Psoas muscle (tissue), 8 donors: Measurements from ENCODE around the gene SERINC2. TPM values are rescaled to one million over a fixed set of nuclear protein-coding genes. Genes with fewer than 3 reads are reported as not detected.

Experiments used
- ATAC-seq, 4 donors: fragments of 200-7000 bp; cut with Tn5 transposase; one replicate each; pipeline ENCODE4 v1.9.1; 2020; ENCODE audit warnings: moderate library complexity in 3 of 4, mild to moderate bottlenecking in 2 of 4
- DNase-seq, 2 donors: peaks; one replicate each; pipeline ENCODE4 v3.0.0-alpha.2; 2020
- H3K27ac ChIP-seq: fragments of 200-600 bp; one replicate; pipeline ENCODE4 v1.8.0; 2022
- H3K27me3 ChIP-seq, 3 donors: fragments of 200-600 bp in 1 of 3; one replicate each; pipeline versions ENCODE4 v1.6.1 to v1.8.0; 2013 to 2022; ENCODE audit warnings: low read length in 2 of 3, mild to moderate bottlenecking in 2 of 3, moderate library complexity in 1 of 3; ENCODE audit not compliant: insufficient read depth in 3 of 3
- H3K36me3 ChIP-seq, 2 donors: fragments of 200-600 bp in 1 of 2; one replicate each; pipeline versions ENCODE4 v1.6.1 to v1.8.0; 2013 to 2022; ENCODE audit warnings: low read depth in 1 of 2, mild to moderate bottlenecking in 1 of 2, moderate library complexity in 1 of 2; ENCODE audit not compliant: insufficient read depth in 1 of 2
- H3K4me1 ChIP-seq: fragments of 200-600 bp; one replicate; pipeline ENCODE4 v1.8.0; 2022
- H3K4me3 ChIP-seq: fragments of 200-600 bp; one replicate; pipeline ENCODE4 v1.8.0; 2022; ENCODE audit warnings: mild to moderate bottlenecking
- H3K9me3 ChIP-seq: fragments of 200-600 bp; one replicate; pipeline ENCODE4 v1.8.0; 2022
- CTCF ChIP-seq: fragments of 200-600 bp; IDR thresholded peaks from one replicate; pipeline ENCODE4 v1.8.0; 2022; ENCODE audit warnings: antibody characterized with exemption
- WGBS, 3 donors: extraction: QIAGEN DNeasy Blood & Tissue Kit; methylation state at CpG; one replicate each; pipeline versions ENCODE4 v1.1.6 to v1.1.7; 2013; 5-methylcytosine and 5-hydroxymethylcytosine counted together
- intact Hi-C, 2 donors: fragments of 100-400 bp; cut with DNase I; formaldehyde crosslinking; loops; one replicate each; pipeline versions ENCODE4 v1.11.0 to v1.14.2; 2022
- polyA plus RNA-seq, 3 donors: library from polyadenylated mRNA; stranded (reverse); fragments of 200-250 nt; gene quantifications; one replicate each; pipeline ENCODE4 v1.2.3, GENCODE V29; 2013
- total RNA-seq, 4 donors: library from RNA; stranded (reverse); fragmentation: NEBNext Ultra II Directional in 2 of 4; extraction: Animal tissue kit (Norgen Biotek cat#: 25700) in 2 of 4; gene quantifications; one replicate each; pipeline versions ENCODE4 v1.2.1 to v1.2.4, GENCODE V29; 2021 to 2023
- donor health status: healthy with polysubstance abuse.
- donor health status: DM: no; HTN: no; CAD: no; lungs with moderate emphysema.
- donor health status: Bipolar disorder and iron deficiency.
- donor health status: healthy.
- donor health status: DM: yes; HTN: yes; CAD: no.
- donor health status: DM: no; HTN: no; CAD: no.
- donor health status: DM: no; HTN: no; CAD: no.
- donor health status: DM: yes; HTN: yes; CAD: no.

Gene SERINC2
- total and polyA plus RNA-seq, 7 donors, result 13.4 to 93.4 (median 33.5) TPM

GRCh38 chr1:31482482-31483011 lies 69.5 kb downstream of the SERINC2 start:
- ATAC-seq (no peak), DNase-seq (no peak)
- no peak overlapping the region for H3K4me3 ChIP-seq
- 85 to 88% (median 86%) methylated on average over 5 to 6 of the region's 6 CpGs for WGBS, 3 donors
- no peaks in the 10 kb centered on the region for H3K36me3 ChIP-seq
- H3K4me1 ChIP-seq, result no peaks in the 10 kb centered on the region
- no peaks in the 10 kb centered on the region for H3K9me3 ChIP-seq
- intact Hi-C loops, result no loop called here
- H3K27me3 ChIP-seq, result no peaks in the 10 kb centered on the region
- H3K27ac ChIP-seq, result no peak overlapping the region
- no peak for TF ChIP-seq CTCF

DNA sequence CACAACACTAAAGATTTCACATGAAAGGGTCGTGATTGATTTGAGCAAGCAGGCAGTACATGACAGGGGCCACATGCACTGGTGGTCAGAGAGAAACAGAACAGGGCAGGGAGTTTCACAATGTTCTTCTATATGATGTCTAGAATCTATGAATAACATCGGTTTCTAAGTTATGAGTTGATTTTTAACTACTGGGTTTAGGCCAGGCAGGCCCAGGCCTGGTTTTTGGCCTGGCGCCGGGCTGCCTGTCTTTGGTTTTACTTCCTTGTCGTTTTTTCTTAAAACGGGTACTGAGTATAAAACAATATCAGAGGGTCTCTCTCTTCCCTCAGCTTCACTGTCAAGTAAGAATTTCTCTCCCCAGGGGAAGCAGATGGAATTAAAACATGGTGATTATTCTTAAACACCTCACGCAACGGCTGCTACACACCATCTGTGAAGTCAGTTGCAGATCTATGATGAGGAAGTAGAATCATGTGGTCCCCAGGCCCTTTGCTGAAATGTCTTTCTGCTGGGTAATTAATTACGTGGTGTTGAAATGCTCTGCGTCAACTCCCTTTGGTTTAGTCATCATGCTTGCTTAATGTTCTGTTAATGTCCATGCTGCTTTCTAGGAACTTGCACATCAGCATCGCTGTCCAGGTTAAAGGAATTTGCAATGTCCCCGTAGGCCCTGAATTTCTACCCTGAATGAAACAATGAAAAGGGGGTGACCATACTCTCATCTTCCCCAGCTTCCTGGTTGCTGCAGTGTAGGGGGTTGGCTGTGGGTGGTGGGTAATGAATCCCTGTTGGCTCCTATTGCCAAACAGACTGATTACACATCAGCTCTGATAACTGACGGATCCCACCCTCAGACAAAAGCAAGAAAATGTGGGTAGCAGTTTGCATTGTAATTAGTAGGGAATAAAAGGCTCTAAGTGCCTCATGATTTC lies 70.3 kb downstream of the SERINC2 start:
- no peak overlapping the region for H3K4me3 ChIP-seq
- intact Hi-C loops, result no loop called here
- H3K36me3 ChIP-seq, result no peaks in the 10 kb centered on the region
- 54 to 58% (median 57%) methylated on average over 13 of the region's 13 CpGs for WGBS, 3 donors
- H3K27me3 ChIP-seq, result no peaks in the 10 kb centered on the region
- no peak overlapping the region for H3K27ac ChIP-seq
- H3K9me3 ChIP-seq, result no peaks in the 10 kb centered on the region
- peak; percentile 58 to 93 (median 86) for ATAC-seq
- DNase-seq, result no peak
- no peaks in the 10 kb centered on the region for H3K4me1 ChIP-seq
- no peak for TF ChIP-seq CTCF

Other genes starting within 250 kb of the SERINC2 start
- 10 to 100 TPM in 1 of 4 donors, 1 to 10 TPM in 3; 3.7 to 11.9 (median 6.3) TPM for gene NKAIN1, start 173.3 kb upstream of the SERINC2 start, total RNA-seq
- gene NKAIN1, start 173.3 kb upstream of the SERINC2 start, polyA plus RNA-seq, result 1 to 10 TPM; 3.3 to 7.0 (median 3.4) TPM
- 10 to 100 TPM; 17.6 to 22.7 (median 20.2) TPM for gene SNRNP40, start 116.4 kb upstream of the SERINC2 start, total RNA-seq
- 10 to 100 TPM; 13.5 to 19.8 (median 19.4) TPM for gene SNRNP40, start 116.4 kb upstream of the SERINC2 start, polyA plus RNA-seq
- gene ZCCHC17, start 116.2 kb upstream of the SERINC2 start, total RNA-seq, result 10 to 100 TPM in 3 of 4 donors, 1 to 10 TPM in 1; 9.6 to 16.4 (median 15.1) TPM
- gene ZCCHC17, start 116.2 kb upstream of the SERINC2 start, polyA plus RNA-seq, result 10 to 100 TPM; 20.1 to 48.8 (median 31.2) TPM
- 1,000 to 10,000 TPM in 2 of 4 donors, 100 to 1,000 TPM in 2; 467 to 4,001 (median 1,634) TPM for gene FABP3, start 40.1 kb upstream of the SERINC2 start, total RNA-seq
- gene FABP3, start 40.1 kb upstream of the SERINC2 start, polyA plus RNA-seq, result 1,000 to 10,000 TPM; 1,537 to 3,507 (median 3,423) TPM
- 10 to 100 TPM; 28.5 to 59.6 (median 47.3) TPM for gene TINAGL1, start 163.3 kb downstream of the SERINC2 start, total RNA-seq
- gene TINAGL1, start 163.3 kb downstream of the SERINC2 start, polyA plus RNA-seq, result 10 to 100 TPM; 46.7 to 59.3 (median 57.4) TPM
- 1 to 10 TPM in 1 of 4 donors, under 1 TPM in 2, not detected in 1; 0.18 to 1.2 (median 0.42) TPM for gene HCRTR1, start 204.5 kb downstream of the SERINC2 start, total RNA-seq
- under 1 TPM; 0.12 to 0.51 (median 0.27) TPM for gene HCRTR1, start 204.5 kb downstream of the SERINC2 start, polyA plus RNA-seq
- 10 to 100 TPM; 22.1 to 43.1 (median 29.7) TPM for gene PEF1, start 231.7 kb downstream of the SERINC2 start, total RNA-seq
- gene PEF1, start 231.7 kb downstream of the SERINC2 start, polyA plus RNA-seq, result 10 to 100 TPM; 29.5 to 57.4 (median 30.7) TPM